ENCODE data around the gene SCO1.

SCO1 gene

GRCh38 chr17:10653987-10654386 is 43.3 kb downstream of the SCO1 start:
- DNase-seq (ENCODE audit: low read depth in 2 of 2): no peak

- no peak for DNase-seq (ENCODE audit: low read depth in 2 of 2)
These were observed 44.2 kb downstream of the SCO1 start for GRCh38 chr17:10652984-10653659.

GRCh38 chr17:10651927-10652326 is 45.4 kb downstream of the SCO1 start:
- DNase-seq (ENCODE audit: low read depth in 2 of 2): no peak

- DNase-seq (ENCODE audit: low read depth in 2 of 2): no peak
These were observed 47.7 kb downstream of the SCO1 start for GRCh38 chr17:10649602-10650001.

- no peak for DNase-seq (ENCODE audit: low read depth in 2 of 2)
These were observed 48.4 kb downstream of the SCO1 start for GRCh38 chr17:10648956-10649355.

- no peak for DNase-seq (ENCODE audit: low read depth in 2 of 2)
These were observed 49.0 kb downstream of the SCO1 start for GRCh38 chr17:10648381-10648780.

GRCh38 chr17:10646392-10646990 is 50.8 kb downstream of the SCO1 start:
- DNase-seq (ENCODE audit: low read depth in 2 of 2): peak; percentile 45 to 53

GRCh38 chr17:10640475-10640874 is 56.9 kb downstream of the SCO1 start:
- DNase-seq (ENCODE audit: low read depth in 2 of 2): no peak

GRCh38 chr17:10638151-10638550 is 59.2 kb downstream of the SCO1 start:
- no peak for DNase-seq (ENCODE audit: low read depth in 2 of 2)

- no peak for DNase-seq (ENCODE audit: low read depth in 2 of 2)
These were observed 62.0 kb downstream of the SCO1 start for GRCh38 chr17:10635290-10635689.

GRCh38 chr17:10633738-10634379 is 63.5 kb downstream of the SCO1 start:
- DNase-seq (ENCODE audit: low read depth in 2 of 2): no peak

GRCh38 chr17:10631701-10632100 is 65.6 kb downstream of the SCO1 start:
- DNase-seq (ENCODE audit: low read depth in 2 of 2): no peak

GRCh38 chr17:10631048-10631700 is 66.2 kb downstream of the SCO1 start:
- DNase-seq (ENCODE audit: low read depth in 2 of 2): no peak

- no peak for DNase-seq (ENCODE audit: low read depth in 2 of 2)
These were observed 67.6 kb downstream of the SCO1 start for GRCh38 chr17:10629706-10630105.

- no peak for DNase-seq (ENCODE audit: low read depth in 2 of 2)
These were observed 68.6 kb downstream of the SCO1 start for GRCh38 chr17:10628756-10629155.

- no peak for DNase-seq (ENCODE audit: low read depth in 2 of 2)
These were observed 70.9 kb downstream of the SCO1 start for GRCh38 chr17:10626390-10626789.

- DNase-seq (ENCODE audit: low read depth in 2 of 2): no peak
These were observed 72.4 kb downstream of the SCO1 start for GRCh38 chr17:10624969-10625368.

- no peak for DNase-seq (ENCODE audit: low read depth in 2 of 2)
These were observed 73.5 kb downstream of the SCO1 start for GRCh38 chr17:10623737-10624338.

GRCh38 chr17:10622617-10623485 is 74.5 kb downstream of the SCO1 start:
- no peak for DNase-seq (ENCODE audit: low read depth in 2 of 2)

Data from stimulated activated CD8-positive, alpha-beta memory T cell treated with anti-CD3 and anti-CD28 coated beads, Interleukin-7, amount 100 ng/mL, for 4 hours (primary cell).